GM21723 (cell line): ENCODE measurements around the gene PYURF.
"Not testable (repeated sequence)": the region's sequence is repeated elsewhere in the genome, so short reads cannot be mapped to it uniquely, and the experiment has no call there.

Experiments
- ATAC-seq: cut with Tn5 transposase; IDR thresholded peaks from one replicate; pipeline ENCODE4 v1.9.1; 2021; ENCODE audit warnings: mild to moderate bottlenecking, moderate library complexity; ENCODE audit not compliant: unreplicated experiment

PYURF gene

GRCh38 chr4:88523325-88524129 is at the start of gene PYURF:
Gene PYURF, minus strand, starts transcription at chr4:88523776. Its CDS starts 76 bp downstream, at chr4:88523700.
- peak; percentile 92 for ATAC-seq

- no peak for ATAC-seq
Measured at GRCh38 chr4:88570001-88570400, 46.4 kb upstream of the PYURF start.

GRCh38 chr4:88567591-88567990 is 44.0 kb upstream of the PYURF start:
- no peak for ATAC-seq

GRCh38 chr4:88549815-88550214 is 26.2 kb upstream of the PYURF start:
- ATAC-seq, result no peak

GRCh38 chr4:88539322-88540068 is 15.9 kb upstream of the PYURF start:
- not testable (repeated sequence) for ATAC-seq

- ATAC-seq, result no peak
Measured at GRCh38 chr4:88537709-88538108, 14.1 kb upstream of the PYURF start.

- no peak for ATAC-seq
Measured at GRCh38 chr4:88535090-88535755, 11.6 kb upstream of the PYURF start.

GRCh38 chr4:88533937-88534750 is 10.6 kb upstream of the PYURF start:
- ATAC-seq, result no peak

GRCh38 chr4:88533088-88533790 is 9.7 kb upstream of the PYURF start:
- ATAC-seq, result no peak

- no peak for ATAC-seq
Measured at GRCh38 chr4:88531549-88531948, 8.0 kb upstream of the PYURF start.

GRCh38 chr4:88528861-88529260 is 5.3 kb upstream of the PYURF start:
- ATAC-seq, result no peak

GRCh38 chr4:88527787-88528186 is 4.2 kb upstream of the PYURF start:
- ATAC-seq, result no peak

- no peak for ATAC-seq
Measured at GRCh38 chr4:88526221-88526815, 2.7 kb upstream of the PYURF start.

- ATAC-seq, result no peak
Measured at GRCh38 chr4:88524171-88524570, 595 bp upstream of the PYURF start.

- peak; percentile 32 for ATAC-seq
Measured at GRCh38 chr4:88522702-88523324, 763 bp downstream of the PYURF start.

GRCh38 chr4:88518911-88519310 is 4.7 kb downstream of the PYURF start:
- ATAC-seq, result no peak

- no peak for ATAC-seq
Measured at GRCh38 chr4:88517825-88518224, 5.8 kb downstream of the PYURF start.

- no peak for ATAC-seq
Measured at GRCh38 chr4:88516746-88517145, 6.8 kb downstream of the PYURF start.
